Measurements from ENCODE around the gene PARG.
"Not testable (repeated sequence)": the region's sequence is repeated elsewhere in the genome, so short reads cannot be mapped to it uniquely, and the experiment has no call there.

PARG gene

GRCh38 chr10:49900406-49900805 is 41.4 kb downstream of the PARG start:
- not testable (repeated sequence) for DNase-seq

- not testable (repeated sequence) for DNase-seq
Measured at GRCh38 chr10:49899999-49900398, 41.8 kb downstream of the PARG start.

- not testable (repeated sequence) for DNase-seq
Measured at GRCh38 chr10:49890025-49890424, 51.8 kb downstream of the PARG start.

- DNase-seq = not testable (repeated sequence)
Measured at GRCh38 chr10:49884739-49885331, 57.0 kb downstream of the PARG start.

GRCh38 chr10:49883852-49884251 is 58.0 kb downstream of the PARG start:
- not testable (repeated sequence) for DNase-seq

GRCh38 chr10:49882327-49882726 is 59.5 kb downstream of the PARG start:
- not testable (repeated sequence) for DNase-seq

GRCh38 chr10:49872740-49873139 is 69.1 kb downstream of the PARG start:
- DNase-seq = not testable (repeated sequence)

- DNase-seq = not testable (repeated sequence)
Measured at GRCh38 chr10:49871462-49871861, 70.4 kb downstream of the PARG start.

- DNase-seq = not testable (repeated sequence)
Measured at GRCh38 chr10:49859933-49860332, 81.9 kb downstream of the PARG start.

- DNase-seq = not testable (repeated sequence)
Measured at GRCh38 chr10:49858697-49859382, 83.0 kb downstream of the PARG start.

GRCh38 chr10:49849520-49849919 is 92.3 kb downstream of the PARG start:
- not testable (repeated sequence) for DNase-seq

- DNase-seq = no peak
Measured at GRCh38 chr10:49844775-49845595, 96.8 kb downstream of the PARG start.

GRCh38 chr10:49842333-49842628 is 99.5 kb downstream of the PARG start:
- DNase-seq = not testable (repeated sequence)

GRCh38 chr10:49841615-49842332 is 100.1 kb downstream of the PARG start:
- no peak for DNase-seq

- DNase-seq = no peak
Measured at GRCh38 chr10:49837685-49838084, 104.1 kb downstream of the PARG start.

- no peak for DNase-seq
Measured at GRCh38 chr10:49837051-49837478, 104.8 kb downstream of the PARG start.

GRCh38 chr10:49834976-49835375 is 106.9 kb downstream of the PARG start:
- no peak for DNase-seq

- no peak for DNase-seq
Measured at GRCh38 chr10:49834201-49834600, 107.6 kb downstream of the PARG start.

GRCh38 chr10:49833168-49833567 is 108.7 kb downstream of the PARG start:
- DNase-seq = no peak

GRCh38 chr10:49831352-49832035 is 110.3 kb downstream of the PARG start:
- DNase-seq = no peak

- no peak for DNase-seq
Measured at GRCh38 chr10:49830846-49831245, 111.0 kb downstream of the PARG start.

GRCh38 chr10:49830016-49830415 is 111.8 kb downstream of the PARG start:
- DNase-seq = no peak

GRCh38 chr10:49827297-49827696 is 114.5 kb downstream of the PARG start:
- DNase-seq = peak; percentile 32

All from MV-4-11 (cell line).